Gastrocnemius medialis (tissue), 4 donors: ENCODE measurements around the gene ZIC5.

ENCODE experiments used
- CTCF ChIP-seq, 5 experiments: fragments of 450-650 bp in 3 of 5; fragments of 200-600 bp in 2 of 5; sonication (generic) in 2 of 5; IDR thresholded peaks in 4 of 5; conservative IDR thresholded peaks in 1 of 5; 1 replicate in 4 of 5; 2 replicates in 1 of 5; pipeline ENCODE4 v1.5.1; 2016 to 2019; ENCODE audit warnings: antibody characterized with exemption in 5 of 5, mild to moderate bottlenecking in 3 of 5, moderate library complexity in 3 of 5
- POLR2A ChIP-seq, 2 donors: fragments of 450-650 bp; IDR thresholded peaks; one replicate each; pipeline ENCODE4 v1.6.1; 2017; ENCODE audit warnings: antibody characterized with exemption in 2 of 2, mild to moderate bottlenecking in 2 of 2, moderate library complexity in 2 of 2

- TF ChIP-seq POLR2A (IDR thresholded peaks at IDR 0.05) (no peak), CTCF (IDR thresholded peaks at IDR 0.05 in 4 of 5, conservative IDR thresholded peaks at IDR 0.05 in 1 of 5) (no peak)
These were observed 24.2 kb upstream of the ZIC5 start for GRCh38 chr13:99995589-99996380.
